HEK293T (cell line): Measurements from ENCODE around the gene SELENOT.

Experiments used
- CTCF ChIA-PET: fragments of 350-600 bp; formaldehyde crosslinking; extraction: SDS; loops from one replicate; lab custom pipeline; 2021; ENCODE audit warnings: antibody characterized with exemption, inconsistent platforms; lab: Yijun Ruan, JAX
- POLR2A ChIA-PET: fragments of 350-600 bp; formaldehyde crosslinking; extraction: SDS; loops from one replicate; lab custom pipeline; 2020; ENCODE audit warnings: antibody characterized with exemption, inconsistent platforms; lab: Yijun Ruan, JAX
- DNase-seq: peaks from one replicate; pipeline ENCODE4 v3.0.0; 2012; ENCODE audit warnings: mixed read lengths; ENCODE audit errors: extremely low spot score
- ARNT ChIP-seq: fragments of 450-650 bp; IDR thresholded peaks from 2 replicates; pipeline ENCODE4 v1.6.1; 2017; ENCODE audit warnings: mild to moderate bottlenecking
- BHLHE40 ChIP-seq: fragments of 450-650 bp; IDR thresholded peaks from 2 replicates; pipeline ENCODE4 v1.6.1; 2016; ENCODE audit warnings: mild to moderate bottlenecking, moderate library complexity, borderline replicate concordance
- CTBP1 ChIP-seq: fragments of 450-650 bp; IDR thresholded peaks from 2 replicates; pipeline ENCODE4 v1.6.1; 2016; ENCODE audit warnings: borderline replicate concordance
- ELF4 ChIP-seq: fragments of 450-650 bp; IDR thresholded peaks from 2 replicates; pipeline ENCODE4 v1.6.1; 2017; ENCODE audit warnings: antibody characterized with exemption
- FOXA1 ChIP-seq: fragments of 450-650 bp; IDR thresholded peaks from 2 replicates; pipeline ENCODE4 v1.6.1; 2016; ENCODE audit warnings: mild to moderate bottlenecking
- FOXK2 ChIP-seq: fragments of 450-650 bp; IDR thresholded peaks from 2 replicates; pipeline ENCODE4 v1.6.1; 2016; ENCODE audit warnings: mild to moderate bottlenecking
- FOXM1 ChIP-seq: fragments of 450-650 bp; IDR thresholded peaks from 2 replicates; pipeline ENCODE4 v1.6.1; 2017; ENCODE audit warnings: mild to moderate bottlenecking, borderline replicate concordance
- HDGF ChIP-seq: fragments of 450-650 bp; IDR thresholded peaks from 2 replicates; pipeline ENCODE4 v1.6.1; 2017; ENCODE audit warnings: antibody characterized with exemption, borderline replicate concordance
- L3MBTL2 ChIP-seq: fragments of 450-650 bp; conservative IDR thresholded peaks from 2 replicates; pipeline ENCODE4 v1.6.1; 2016; ENCODE audit warnings: mild to moderate bottlenecking
- LEF1 ChIP-seq: fragments of 450-650 bp; IDR thresholded peaks from 2 replicates; pipeline ENCODE4 v1.6.1; 2017; ENCODE audit warnings: mild to moderate bottlenecking, borderline replicate concordance
- NFRKB ChIP-seq: fragments of 450-650 bp; IDR thresholded peaks from 2 replicates; pipeline ENCODE4 v1.6.1; 2016; ENCODE audit warnings: mild to moderate bottlenecking, moderate library complexity
- SP1 ChIP-seq: fragments of 450-650 bp; IDR thresholded peaks from 2 replicates; pipeline ENCODE4 v1.6.1; 2017
- SUZ12 ChIP-seq: fragments of 450-650 bp; IDR thresholded peaks from 2 replicates; pipeline ENCODE4 v1.6.1; 2016; ENCODE audit warnings: mild to moderate bottlenecking
- TARDBP ChIP-seq: fragments of 450-650 bp; IDR thresholded peaks from 2 replicates; pipeline ENCODE4 v1.6.1; 2016
- ZNF384 ChIP-seq: fragments of 450-650 bp; IDR thresholded peaks from 2 replicates; pipeline ENCODE4 v1.6.1; 2016
- TF ChIP-seq, protein P1 (sequence below): fragments of 450-650 bp; IDR thresholded peaks from 2 replicates; pipeline ENCODE4 v1.6.1; 2016

SELENOT gene

DNA sequence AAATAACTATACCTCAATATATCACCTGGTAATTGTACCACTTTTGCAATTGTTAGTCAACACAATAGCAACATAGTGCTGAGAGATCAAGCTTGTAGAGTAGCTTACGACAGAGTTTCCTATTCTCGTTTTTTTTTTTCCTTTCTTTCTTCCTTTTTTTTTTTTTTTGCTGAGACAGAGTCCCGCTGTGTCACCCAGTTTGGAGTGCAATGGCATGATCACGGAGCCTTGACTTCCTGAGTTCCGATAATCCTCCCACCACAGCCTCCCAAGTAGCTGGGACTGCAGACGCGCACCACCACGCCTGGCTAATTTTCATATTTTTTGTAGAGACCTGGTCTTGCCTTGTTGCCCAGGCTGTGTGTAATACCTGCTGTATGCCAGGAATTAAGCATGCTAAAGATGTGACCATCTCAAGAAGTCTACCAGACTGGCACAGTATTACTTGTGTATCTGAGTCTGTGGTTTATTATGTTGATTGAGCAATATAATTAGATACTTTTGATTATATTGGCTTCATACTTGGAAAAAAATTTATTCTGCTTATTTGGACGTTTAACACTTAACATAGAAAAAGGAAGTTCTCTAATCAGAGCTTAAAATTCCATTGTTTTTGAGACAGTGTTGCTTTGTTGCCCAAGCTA, 3.0 kb downstream of the SELENOT start:
- DNase-seq = no peak
- ChIA-PET POLR2A (no interaction called here), CTCF (no interaction called here)
- TF ChIP-seq SP1 (no peak), ZNF384 (peak; percentile 39; the same call in 1 of the 2 replicates), HDGF (no peak), ARNT (no peak), LEF1 (no peak)

DNA sequence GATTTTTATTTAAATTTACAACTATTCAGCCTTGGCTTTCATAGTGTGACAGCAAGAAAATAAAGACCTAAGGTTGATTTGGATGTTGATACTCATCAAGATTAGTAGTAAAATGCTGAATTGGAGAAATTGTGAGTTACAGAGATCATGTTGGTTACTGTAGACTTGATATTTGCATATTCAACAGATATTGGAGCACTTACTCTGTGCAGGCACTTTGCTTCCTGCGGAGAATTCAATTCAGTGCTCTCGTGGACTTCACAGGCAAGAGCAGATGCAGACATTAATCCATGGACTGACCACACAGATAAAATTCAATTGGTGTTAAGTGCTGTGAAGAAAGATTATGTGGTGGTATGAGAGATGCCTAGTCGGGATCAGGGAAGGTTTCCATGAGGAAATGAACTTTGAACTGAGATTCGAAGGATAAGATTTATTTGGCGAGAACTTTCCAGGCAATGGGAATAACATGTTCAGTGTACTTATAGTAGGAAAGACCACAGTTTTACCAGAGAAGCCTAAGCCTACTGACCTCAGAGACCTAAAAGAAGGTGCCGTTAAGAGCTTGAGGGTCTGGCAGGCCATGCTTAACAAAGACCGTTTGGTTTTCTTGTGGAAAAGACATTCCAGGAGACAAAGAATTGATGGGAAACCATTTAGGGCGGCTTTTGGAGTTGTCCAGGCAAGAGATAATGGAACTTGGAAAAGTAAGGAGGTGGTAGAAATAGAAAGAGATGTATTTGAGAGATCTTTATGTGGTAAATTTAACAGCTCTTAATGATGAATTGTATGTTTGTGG, 4.3 kb downstream of the SELENOT start:
- ChIA-PET CTCF (no interaction called here), POLR2A (no interaction called here)
- DNase-seq = no peak
- TF ChIP-seq ELF4 (no peak), SP1 (no peak), ZNF384 (no peak), FOXK2 (no peak)

DNA sequence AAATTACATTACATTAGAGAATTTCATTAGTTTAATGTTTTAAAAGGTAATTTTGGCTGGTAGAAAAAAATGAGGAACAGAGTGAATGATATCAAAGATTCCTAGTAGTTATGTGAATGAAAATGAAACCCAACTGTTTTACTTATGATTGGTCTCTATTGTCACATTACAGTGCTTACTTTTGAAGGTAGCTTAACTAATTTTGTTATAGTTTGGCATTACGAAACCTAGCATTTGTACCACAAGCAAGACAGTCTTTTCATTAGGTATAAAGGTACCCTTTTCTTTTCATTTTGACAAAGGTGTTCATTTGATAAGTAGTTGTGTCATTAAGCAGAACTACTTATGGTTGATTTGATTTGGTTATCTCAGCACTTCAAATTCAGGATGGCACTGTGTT, 6.9 kb downstream of the SELENOT start:
- no peak for DNase-seq
- TF ChIP-seq NFRKB = no peak
- no peak for TF ChIP-seq L3MBTL2
- no peak for TF ChIP-seq HDGF
- TF ChIP-seq ELF4 = no peak
- ChIA-PET POLR2A (no interaction called here), CTCF (no interaction called here)

DNA sequence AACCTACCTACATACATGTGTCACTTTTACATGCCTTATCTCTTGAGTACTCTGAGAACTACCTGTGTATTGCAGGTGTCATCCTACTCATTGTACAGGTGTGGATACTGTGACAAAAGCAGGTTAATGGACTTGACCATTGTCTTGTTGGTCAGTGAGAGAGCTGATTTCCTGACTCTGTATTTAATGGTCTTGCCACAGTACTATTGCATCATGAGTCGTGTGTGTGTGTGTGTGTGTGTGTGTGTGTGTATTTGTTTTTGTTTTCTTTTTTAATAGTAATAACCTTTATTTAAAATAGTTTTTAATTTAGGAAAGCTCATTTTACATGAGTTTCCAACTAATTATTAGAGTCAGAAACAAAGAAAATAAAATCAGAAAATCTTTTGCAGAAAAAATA, 7.7 kb downstream of the SELENOT start:
- POLR2A ChIA-PET = no interaction called here
- CTCF ChIA-PET = no interaction called here
- TF ChIP-seq ELF4 (no peak), SP1 (no peak), SUZ12 (no peak), NFRKB (no peak), HDGF (no peak), ARNT (no peak)
- TF ChIP-seq, protein P1, sequence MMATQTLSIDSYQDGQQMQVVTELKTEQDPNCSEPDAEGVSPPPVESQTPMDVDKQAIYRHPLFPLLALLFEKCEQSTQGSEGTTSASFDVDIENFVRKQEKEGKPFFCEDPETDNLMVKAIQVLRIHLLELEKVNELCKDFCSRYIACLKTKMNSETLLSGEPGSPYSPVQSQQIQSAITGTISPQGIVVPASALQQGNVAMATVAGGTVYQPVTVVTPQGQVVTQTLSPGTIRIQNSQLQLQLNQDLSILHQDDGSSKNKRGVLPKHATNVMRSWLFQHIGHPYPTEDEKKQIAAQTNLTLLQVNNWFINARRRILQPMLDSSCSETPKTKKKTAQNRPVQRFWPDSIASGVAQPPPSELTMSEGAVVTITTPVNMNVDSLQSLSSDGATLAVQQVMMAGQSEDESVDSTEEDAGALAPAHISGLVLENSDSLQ = no peak
- DNase-seq = no peak

DNA sequence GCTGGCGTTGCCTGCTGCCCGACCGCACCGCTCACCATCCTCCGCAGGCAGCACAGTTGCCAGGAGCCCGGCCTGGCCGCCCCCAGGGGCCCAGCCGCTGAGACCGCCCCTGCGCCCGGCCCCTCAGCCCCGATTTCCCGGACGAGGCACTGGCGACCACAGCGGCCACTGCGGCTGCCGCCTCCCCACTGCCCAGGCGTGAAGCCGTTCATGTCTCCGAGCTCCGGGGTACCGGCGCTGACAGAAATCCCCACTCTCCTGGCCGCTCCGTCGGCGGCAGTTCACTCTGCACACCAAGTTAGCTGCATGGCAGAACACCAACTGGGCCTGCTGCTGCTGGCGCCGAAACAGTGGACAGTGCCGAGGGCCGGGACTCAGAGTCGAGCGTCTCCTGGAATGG, 8.5 kb downstream of the SELENOT start:
- no peak for TF ChIP-seq ARNT
- TF ChIP-seq NFRKB = no peak
- TF ChIP-seq ELF4 = no peak
- no peak for TF ChIP-seq HDGF
- no peak for TF ChIP-seq CTBP1
- no peak for TF ChIP-seq TARDBP
- TF ChIP-seq L3MBTL2 = no peak
- TF ChIP-seq LEF1 = no peak
- TF ChIP-seq BHLHE40 = no peak
- ChIA-PET POLR2A (no interaction called here), CTCF (no interaction called here)
- no peak for DNase-seq

DNA sequence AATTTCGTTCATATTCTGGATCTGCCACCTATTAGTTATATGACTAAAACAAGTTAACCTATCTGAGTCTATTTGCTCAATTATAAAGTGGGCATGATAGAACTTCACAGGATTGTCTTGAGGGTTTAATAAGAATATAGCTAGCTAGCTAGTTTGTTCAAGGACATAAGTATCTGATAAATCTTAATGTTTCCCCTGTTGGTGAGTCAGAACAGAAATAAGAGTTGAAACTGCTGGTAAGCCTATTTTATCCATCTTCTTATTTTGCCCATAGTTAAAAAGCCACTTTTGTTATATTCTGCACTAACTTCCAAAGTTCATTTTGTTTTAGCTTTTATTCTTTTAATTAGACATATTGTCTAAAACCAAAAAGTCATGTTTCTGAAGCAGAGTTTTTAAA, 9.4 kb downstream of the SELENOT start:
- CTCF ChIA-PET = no interaction called here
- TF ChIP-seq SP1 = no peak
- TF ChIP-seq FOXM1 = no peak
- no peak for TF ChIP-seq CTBP1
- TF ChIP-seq BHLHE40 = no peak
- no peak for TF ChIP-seq NFRKB
- no peak for TF ChIP-seq FOXK2
- TF ChIP-seq ELF4 = no peak
- TF ChIP-seq SUZ12 = no peak
- TF ChIP-seq LEF1 = no peak
- TF ChIP-seq ARNT = no peak
- TF ChIP-seq FOXA1 = no peak
- POLR2A ChIA-PET = no interaction called here

DNA sequence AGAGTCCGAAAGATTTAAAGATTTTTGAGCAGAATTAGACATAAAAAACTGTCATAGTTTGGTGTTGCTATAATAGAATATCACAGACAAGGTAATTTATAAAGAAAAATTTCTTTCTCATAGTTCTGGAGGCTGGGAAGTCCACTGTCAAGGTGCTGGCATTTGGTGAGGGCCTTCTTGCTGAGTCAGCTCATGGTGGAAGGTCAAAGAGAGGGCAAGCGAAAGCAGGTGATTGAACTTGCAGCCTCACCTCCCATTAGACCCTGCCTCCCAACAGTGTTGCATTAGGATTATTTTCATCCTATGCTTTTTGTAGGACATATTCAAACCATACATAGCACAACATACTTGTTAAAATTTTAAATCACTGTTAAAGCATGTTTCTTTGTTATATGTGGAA, 9.9 kb downstream of the SELENOT start:
- no peak for TF ChIP-seq L3MBTL2
- TF ChIP-seq BHLHE40 = no peak
- TF ChIP-seq SP1 = no peak
- TF ChIP-seq TARDBP = no peak
- TF ChIP-seq HDGF = no peak
- TF ChIP-seq LEF1 = no peak
- no peak for TF ChIP-seq ARNT
- TF ChIP-seq FOXA1 = no peak
- no peak for TF ChIP-seq ELF4
- TF ChIP-seq SUZ12 = no peak
- TF ChIP-seq, protein P1 = no peak
- TF ChIP-seq ZNF384 = no peak
- TF ChIP-seq NFRKB = no peak
- no peak for TF ChIP-seq CTBP1
- ChIA-PET CTCF (no interaction called here), POLR2A (no interaction called here)
- no peak for DNase-seq

More for the DNA sequence above, 9.4 kb downstream of the SELENOT start:
- no peak for DNase-seq
